Ovary (tissue), 3 donors: ENCODE measurements around the gene TTLL11.

ENCODE experiments used
- EP300 ChIP-seq: sonication (generic); formaldehyde crosslinking; IDR thresholded peaks from one replicate; pipeline ENCODE4 v1.6.1; 2017; ENCODE audit warnings: antibody characterized with exemption
- POLR2A ChIP-seq: fragments of 450-650 bp; IDR thresholded peaks from one replicate; pipeline ENCODE4 v1.6.1; 2017; ENCODE audit warnings: antibody characterized with exemption, mild to moderate bottlenecking, moderate library complexity
- TF ChIP-seq, protein P1 (sequence below), 3 donors: fragments of 450-650 bp in 2 of 3; fragments of 200-600 bp in 1 of 3; IDR thresholded peaks; one replicate each; pipeline versions ENCODE4 v1.5.1 to v1.8.0; 2016 to 2022; ENCODE audit warnings: antibody characterized with exemption in 3 of 3, mild to moderate bottlenecking in 1 of 3
- donor health status: DM: no; HTN: no; CAD: no.

GRCh38 chr9:122087406-122088200, 5.5 kb downstream of the TTLL11 start:
- TF ChIP-seq, protein P1, sequence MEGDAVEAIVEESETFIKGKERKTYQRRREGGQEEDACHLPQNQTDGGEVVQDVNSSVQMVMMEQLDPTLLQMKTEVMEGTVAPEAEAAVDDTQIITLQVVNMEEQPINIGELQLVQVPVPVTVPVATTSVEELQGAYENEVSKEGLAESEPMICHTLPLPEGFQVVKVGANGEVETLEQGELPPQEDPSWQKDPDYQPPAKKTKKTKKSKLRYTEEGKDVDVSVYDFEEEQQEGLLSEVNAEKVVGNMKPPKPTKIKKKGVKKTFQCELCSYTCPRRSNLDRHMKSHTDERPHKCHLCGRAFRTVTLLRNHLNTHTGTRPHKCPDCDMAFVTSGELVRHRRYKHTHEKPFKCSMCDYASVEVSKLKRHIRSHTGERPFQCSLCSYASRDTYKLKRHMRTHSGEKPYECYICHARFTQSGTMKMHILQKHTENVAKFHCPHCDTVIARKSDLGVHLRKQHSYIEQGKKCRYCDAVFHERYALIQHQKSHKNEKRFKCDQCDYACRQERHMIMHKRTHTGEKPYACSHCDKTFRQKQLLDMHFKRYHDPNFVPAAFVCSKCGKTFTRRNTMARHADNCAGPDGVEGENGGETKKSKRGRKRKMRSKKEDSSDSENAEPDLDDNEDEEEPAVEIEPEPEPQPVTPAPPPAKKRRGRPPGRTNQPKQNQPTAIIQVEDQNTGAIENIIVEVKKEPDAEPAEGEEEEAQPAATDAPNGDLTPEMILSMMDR (IDR thresholded peaks at IDR 0.05) = no peak
- no peak for TF ChIP-seq POLR2A
- TF ChIP-seq EP300 = no peak
